K562 (cell line): ENCODE measurements around the gene ZNF200. TPM values are rescaled to one million over a fixed set of nuclear protein-coding genes. Genes with fewer than 3 reads are reported as not detected.
A peak's percentile ranks its signal among the peaks of the same experiment; 100 is the strongest.

Source experiments
- CHD2 ChIP-seq: IDR thresholded peaks from 2 replicates; pipeline ENCODE4 v1.6.1; 2011; ENCODE audit warnings: low read depth, low read length
- CTCF ChIP-seq, 3 experiments: IDR thresholded peaks in 2 of 3; conservative IDR thresholded peaks in 1 of 3; 2 replicates each; pipeline ENCODE4 v1.5.1; 2011 to 2012; ENCODE audit warnings: low read length in 3 of 3, mild to moderate bottlenecking in 3 of 3, control low read depth in 2 of 3, improper control_type of control experiment in 1 of 3, inconsistent platforms in 1 of 3, low read depth in 1 of 3, mixed read lengths in 1 of 3, moderate library complexity in 1 of 3; ENCODE audit not compliant: insufficient read depth in 2 of 3
- JUND ChIP-seq, 2 experiments: IDR thresholded peaks; 2 replicates in 1 of 2; 3 replicates in 1 of 2; pipeline ENCODE4 v1.6.1; 2011; ENCODE audit warnings: borderline replicate concordance in 2 of 2, low read depth in 2 of 2, low read length in 2 of 2, improper control_type of control experiment in 1 of 2, missing biosample characterization in 1 of 2, missing genetic modification characterization in 1 of 2, missing genetic modification reagents in 1 of 2
- MAX ChIP-seq: sonication (generic); formaldehyde crosslinking; IDR thresholded peaks from 2 replicates; pipeline ENCODE4 v1.9.0; 2022; ENCODE audit warnings: mild to moderate bottlenecking, missing genetic modification reagents
- MGA ChIP-seq: fragments of 450-650 bp; IDR thresholded peaks from 2 replicates; pipeline ENCODE4 v1.6.1; 2016; ENCODE audit warnings: mild to moderate bottlenecking, moderate library complexity
- NUFIP1 ChIP-seq: fragments of 450-650 bp; IDR thresholded peaks from 2 replicates; pipeline ENCODE4 v1.6.1; 2018; ENCODE audit not compliant: partially characterized antibody
- ZBTB5 ChIP-seq: fragments of 450-650 bp; IDR thresholded peaks from 2 replicates; pipeline ENCODE4 v1.6.1; 2017; ENCODE audit warnings: antibody characterized with exemption
- ZNF668 ChIP-seq: fragments of 250-450 bp; sonication (Bioruptor Pico); IDR thresholded peaks from 2 replicates; pipeline ENCODE4 v1.8.0; 2022; ENCODE audit warnings: mild to moderate bottlenecking, inconsistent platforms
- ZNF76 ChIP-seq: fragments of 250-450 bp; sonication (Bioruptor Pico); IDR thresholded peaks from 2 replicates; pipeline ENCODE4 v1.4.0; 2020; ENCODE audit warnings: mild to moderate bottlenecking, moderate library complexity, borderline replicate concordance
- polyA plus RNA-seq, 8 experiments: library from polyadenylated mRNA; depleted of rRNA in 4 of 8; stranded (reverse) in 5 of 8; unstranded in 3 of 8; fragments of >200 nt; fragmentation: Nextera tagmentation in 2 of 8; fragmentation: Illumina TruSeq in 1 of 8; extraction: Ambion mirVana in 2 of 8; extraction: Trizol in 1 of 8; gene quantifications; 2 replicates each; pipeline versions ENCODE4 v1.2.1 to v1.2.3, GENCODE V29; 2011 to 2014; ENCODE audit warnings: inconsistent platforms in 1 of 8, missing spikeins in 1 of 8
- total RNA-seq, 7 experiments: library from RNA; depleted of rRNA in 6 of 7; stranded (reverse); fragments of >200 nt in 6 of 7; fragmentation: Illumina TruSeq in 2 of 7; extraction: Trizol in 2 of 7; gene quantifications; 2 replicates each; pipeline versions ENCODE4 v1.2.1 to v1.2.3, GENCODE V29; 2011 to 2021; ENCODE audit warnings: low replicate concordance in 1 of 7

The ZNF200 gene
- total and polyA plus RNA-seq, 9 of the 15 experiments (the other 6 are each of a cell fraction or from before 2014, with no cell fraction given), result 4.8 to 14.5 (median 9.2) TPM

DNA sequence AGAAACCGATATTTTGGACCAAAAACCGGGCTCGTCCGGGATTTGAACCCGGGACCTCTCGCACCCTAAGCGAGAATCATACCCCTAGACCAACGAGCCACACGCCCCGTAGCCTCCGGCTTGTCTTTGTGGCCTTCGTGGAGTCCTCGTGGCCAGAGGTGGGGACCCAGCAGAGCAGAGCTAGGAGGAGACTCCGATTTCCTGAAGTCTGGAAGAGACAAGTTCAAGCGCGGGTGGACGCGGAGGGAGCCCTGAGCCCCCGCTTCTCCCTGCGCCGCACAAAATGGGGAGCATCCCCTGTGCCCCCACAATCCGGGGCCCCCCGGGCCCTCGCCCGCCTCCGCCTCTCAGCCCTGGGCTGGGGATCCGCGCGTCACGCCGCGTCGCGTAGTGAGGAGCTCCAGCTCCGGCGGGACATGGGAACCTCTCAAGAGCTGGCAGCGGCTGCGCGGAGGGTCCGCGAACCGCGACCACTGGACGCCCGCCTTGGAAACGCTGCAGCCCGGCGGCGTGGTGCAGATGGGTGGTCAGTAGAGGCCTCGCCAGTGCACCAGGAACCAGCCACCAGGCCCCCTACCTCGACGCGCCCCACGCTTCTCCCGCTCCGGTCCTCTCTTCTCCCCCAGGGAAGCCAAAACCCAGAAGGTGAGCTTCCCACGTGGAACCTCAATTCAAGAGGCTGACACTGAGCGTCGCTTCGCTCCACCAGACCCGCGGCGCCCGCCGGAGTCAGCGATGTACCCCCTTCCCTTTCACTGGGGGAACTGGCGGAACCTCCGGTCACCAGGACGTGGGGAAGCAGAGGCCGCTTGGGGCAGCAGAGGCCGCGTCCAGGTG is 52.1 kb downstream of the ZNF200 start (continued):
- TF ChIP-seq MGA (peak; percentile 90), ZNF668 (no peak), JUND (IDR thresholded peaks at IDR 0.05; ENCODE audit: borderline replicate concordance, low read depth, low read length) (0 out of 2 replicates have a peak, but pooled peaks have one; percentile 14), JUND (tag; IDR thresholded peaks at IDR 0.05; ENCODE audit: borderline replicate concordance, low read depth, low read length) (no peak; the same call in 2 of the 3 replicates), NUFIP1 (no peak), ZNF76 (no peak), CHD2 (peak; percentile 39; the same call in 1 of the 2 replicates), MAX (CRISPR knock-in tag) (peak; percentile 67), CTCF (IDR thresholded peaks at IDR 0.05 in 2 of 3, conservative IDR thresholded peaks at IDR 0.05 in 1 of 3; ENCODE audit: insufficient read depth in 2 of 3, low read depth in 1 of 3, low read length in 3 of 3) (peak; percentile 62 to 83 (median 74)), ZBTB5 (0 out of 2 replicates have a peak, but pooled peaks have one; percentile 53)
